GM23248 (cell line): ENCODE data around the gene THAP3. TPM values are rescaled to one million over a fixed set of nuclear protein-coding genes. Genes with fewer than 3 reads are reported as not detected.

ENCODE experiments used
- DNase-seq: peaks from one replicate; pipeline ENCODE4 v3.0.0-alpha.2; 2015
- H2AFZ ChIP-seq: fragments of 200-600 bp; sonication (generic); 2 replicates; pipeline ENCODE4 v1.6.1; 2016; ENCODE audit warnings: antibody characterized with exemption
- H3F3A ChIP-seq: fragments of 200-600 bp; sonication (generic); 2 replicates; pipeline ENCODE4 v1.6.1; 2016; ENCODE audit warnings: mild to moderate bottlenecking, antibody characterized with exemption, mixed run types; ENCODE audit not compliant: insufficient read depth
- H3K27ac ChIP-seq: fragments of 200-600 bp; sonication (generic); 2 replicates; pipeline ENCODE4 v1.5.1; 2016; ENCODE audit warnings: mild to moderate bottlenecking
- H3K27me3 ChIP-seq: fragments of 200-600 bp; sonication (generic); replicated peaks from 2 replicates; pipeline ENCODE4 v1.6.1; 2016; ENCODE audit warnings: mild to moderate bottlenecking; ENCODE audit not compliant: insufficient read depth
- H3K36me3 ChIP-seq: fragments of 200-600 bp; sonication (generic); 2 replicates; pipeline ENCODE4 v1.6.1; 2016; ENCODE audit warnings: low read depth, mild to moderate bottlenecking
- H3K4me1 ChIP-seq: fragments of 200-600 bp; sonication (generic); 2 replicates; pipeline ENCODE4 v1.6.1; 2016; ENCODE audit warnings: mild to moderate bottlenecking; ENCODE audit not compliant: insufficient read depth
- H3K4me2 ChIP-seq: fragments of 200-600 bp; sonication (generic); one replicate; pipeline ENCODE4 v1.6.1; 2016; ENCODE audit warnings: mild to moderate bottlenecking; ENCODE audit not compliant: unreplicated experiment
- H3K4me3 ChIP-seq: fragments of 200-600 bp; sonication (generic); 2 replicates; pipeline ENCODE4 v1.5.1; 2016; ENCODE audit warnings: mild to moderate bottlenecking
- H3K79me2 ChIP-seq: fragments of 200-600 bp; sonication (generic); 2 replicates; pipeline ENCODE4 v1.6.1; 2016; ENCODE audit warnings: mild to moderate bottlenecking; ENCODE audit not compliant: insufficient read depth
- H3K9ac ChIP-seq: fragments of 200-600 bp; sonication (generic); 2 replicates; pipeline ENCODE4 v1.6.1; 2016; ENCODE audit warnings: mild to moderate bottlenecking
- H3K9me2 ChIP-seq: fragments of 200-600 bp; sonication (generic); 2 replicates; pipeline ENCODE4 v1.6.1; 2016; ENCODE audit warnings: mixed run types, mild to moderate bottlenecking, moderate library complexity; ENCODE audit not compliant: insufficient read depth
- H3K9me3 ChIP-seq: fragments of 200-600 bp; sonication (generic); one replicate; pipeline ENCODE4 v1.6.1; 2017; ENCODE audit warnings: low read depth
- H4K20me1 ChIP-seq: fragments of 200-600 bp; sonication (generic); 2 replicates; pipeline ENCODE4 v1.6.0; 2016; ENCODE audit not compliant: insufficient read depth
- EZH2 ChIP-seq: fragments of 200-600 bp; sonication (generic); IDR thresholded peaks from 2 replicates; pipeline ENCODE4 v1.6.1; 2018; ENCODE audit warnings: antibody characterized with exemption, mild to moderate bottlenecking; ENCODE audit not compliant: insufficient read depth, poor library complexity, severe bottlenecking
- EZH2phosphoT487 ChIP-seq: fragments of 200-600 bp; sonication (generic); IDR thresholded peaks from 2 replicates; pipeline ENCODE4 v1.6.1; 2018; ENCODE audit warnings: antibody characterized with exemption, moderate library complexity, mild to moderate bottlenecking, low read depth; ENCODE audit not compliant: insufficient read depth
- WGBS, 2 experiments: methylation state at CpG; one replicate each; pipeline ENCODE4 v1.1.6; 2015 to 2017; ENCODE audit warnings: low lambda C conversion rate in 2 of 2, low coverage in 1 of 2; ENCODE audit errors: missing lambda C conversion rate in 2 of 2; 5-methylcytosine and 5-hydroxymethylcytosine counted together
- in situ Hi-C: fragments of 300-500 bp; cut with MboI; formaldehyde crosslinking; loops from 2 replicates; pipeline ENCODE4 v1.15.0; 2020
- polyA plus RNA-seq: library from polyadenylated mRNA; unstranded; fragments of >200 nt; fragmentation: Nextera tagmentation; extraction: Ambion mirVana; gene quantifications from 2 replicates; pipeline ENCODE4 v1.2.1, GENCODE V29; 2016
- total RNA-seq: library from RNA; depleted of rRNA; stranded (reverse); fragments of >200 nt; shearing (Covaris generic); gene quantifications from 2 replicates; pipeline ENCODE4 v1.2.3, GENCODE V29; 2014

THAP3 gene
- total and polyA plus RNA-seq, 2 experiments from 2014 or later = 14.5 to 19.0 TPM

- no peaks in the 10 kb centered on the region for H3K9me3 ChIP-seq
- H4K20me1 ChIP-seq = no peaks in the 10 kb centered on the region
- 76 to 82% methylated on average over 7 of the region's 7 CpGs for WGBS, 2 experiments
- peaks cover 37% of the 10 kb centered on the region for H3K79me2 ChIP-seq
- no peaks in the 10 kb centered on the region for H3K27me3 ChIP-seq
- no peak for DNase-seq
- H3K4me1 ChIP-seq = no peaks in the 10 kb centered on the region
- no peaks in the 10 kb centered on the region for H3K9me2 ChIP-seq
- TF ChIP-seq EZH2phosphoT487 (no peak), EZH2 (no peak)
- in situ Hi-C loops = no loop called here
- H3K36me3 ChIP-seq = peaks cover 23% of the 10 kb centered on the region
- no peak overlapping the region for H3K9ac ChIP-seq
- no peak overlapping the region for H3K4me2 ChIP-seq
- H2AFZ ChIP-seq = no peak overlapping the region
- H3F3A ChIP-seq = peaks cover 23% of the 10 kb centered on the region
- no peak overlapping the region for H3K27ac ChIP-seq
- H3K4me3 ChIP-seq = no peak overlapping the region
Measured at GRCh38 chr1:6590046-6590445, 34.6 kb upstream of the THAP3 start.

- no peak for DNase-seq
- Histone ChIP-seq H3F3A (peaks cover 23% of the 10 kb centered on the region), H3K9me2 (no peaks in the 10 kb centered on the region), H3K36me3 (peaks cover 29% of the 10 kb centered on the region), H3K27ac (no peak overlapping the region), H2AFZ (no peak overlapping the region), H3K4me1 (no peaks in the 10 kb centered on the region), H3K9ac (no peak overlapping the region), H3K4me3 (no peak overlapping the region), H3K79me2 (peaks cover 49% of the 10 kb centered on the region), H3K9me3 (no peaks in the 10 kb centered on the region), H3K4me2 (no peak overlapping the region), H3K27me3 (no peaks in the 10 kb centered on the region), H4K20me1 (no peaks in the 10 kb centered on the region)
- no peak for TF ChIP-seq EZH2phosphoT487
- no peak for TF ChIP-seq EZH2
- WGBS, 2 experiments = 88 to 89% methylated on average over 13 of the region's 13 CpGs
- in situ Hi-C loops = no loop called here
Measured at GRCh38 chr1:6591222-6591621, 33.4 kb upstream of the THAP3 start.

GRCh38 chr1:6591644-6592043 lies 33.0 kb upstream of the THAP3 start:
- Histone ChIP-seq H3K36me3 (peaks cover 33% of the 10 kb centered on the region), H2AFZ (no peak overlapping the region), H4K20me1 (no peaks in the 10 kb centered on the region), H3K27ac (no peak overlapping the region), H3F3A (peaks cover 23% of the 10 kb centered on the region), H3K4me3 (no peak overlapping the region), H3K9me3 (no peaks in the 10 kb centered on the region), H3K9me2 (no peaks in the 10 kb centered on the region), H3K4me2 (no peak overlapping the region), H3K4me1 (no peaks in the 10 kb centered on the region), H3K79me2 (peaks cover 53% of the 10 kb centered on the region), H3K9ac (no peak overlapping the region), H3K27me3 (no peaks in the 10 kb centered on the region)
- WGBS, 2 experiments = 82 to 86% methylated on average over 6 of the region's 6 CpGs
- in situ Hi-C loops = no loop called here
- TF ChIP-seq EZH2phosphoT487 (no peak), EZH2 (no peak)
- DNase-seq = no peak

GRCh38 chr1:6592441-6592840 lies 32.2 kb upstream of the THAP3 start:
- Histone ChIP-seq H3K4me2 (no peak overlapping the region), H3K36me3 (peaks cover 39% of the 10 kb centered on the region), H2AFZ (no peak overlapping the region), H3K27ac (no peak overlapping the region), H3K9me3 (no peaks in the 10 kb centered on the region), H3K9ac (no peak overlapping the region), H3K27me3 (no peaks in the 10 kb centered on the region), H3K4me3 (no peak overlapping the region), H3F3A (peaks cover 23% of the 10 kb centered on the region), H3K79me2 (peaks cover 61% of the 10 kb centered on the region), H3K4me1 (no peaks in the 10 kb centered on the region), H3K9me2 (no peaks in the 10 kb centered on the region), H4K20me1 (no peaks in the 10 kb centered on the region)
- TF ChIP-seq EZH2phosphoT487 (no peak), EZH2 (no peak)
- in situ Hi-C loops = no loop called here
- 61 to 67% methylated on average over 5 of the region's 5 CpGs for WGBS, 2 experiments
- DNase-seq = no peak

- Histone ChIP-seq H3K4me3 (no peak overlapping the region), H3K36me3 (peaks cover 39% of the 10 kb centered on the region), H3K4me1 (no peaks in the 10 kb centered on the region), H4K20me1 (no peaks in the 10 kb centered on the region), H3K79me2 (peaks cover 67% of the 10 kb centered on the region), H3K27me3 (no peaks in the 10 kb centered on the region), H3F3A (peaks cover 23% of the 10 kb centered on the region), H3K9me2 (no peaks in the 10 kb centered on the region), H3K4me2 (no peak overlapping the region), H2AFZ (no peak overlapping the region), H3K9me3 (no peaks in the 10 kb centered on the region), H3K9ac (no peak overlapping the region), H3K27ac (no peak overlapping the region)
- in situ Hi-C loops = no loop called here
- 96 to 97% methylated on average over 36 to 38 of the region's 38 CpGs for WGBS, 2 experiments
- TF ChIP-seq EZH2phosphoT487 (no peak), EZH2 (no peak)
- no peak for DNase-seq
Measured at GRCh38 chr1:6592865-6593593, 31.6 kb upstream of the THAP3 start.
